PC-3 (cell line): ENCODE data around the gene BAIAP2L2. TPM values are rescaled to one million over a fixed set of nuclear protein-coding genes. Genes with fewer than 3 reads are reported as not detected.

Source experiments
- ATAC-seq: fragments of 200-7000 bp; cut with Tn5 transposase; 2 replicates; pipeline ENCODE4 v1.9.1; 2020; ENCODE audit warnings: mild to moderate bottlenecking, moderate library complexity
- BruUV-seq: library from RNA; stranded (reverse); fragments of 400-500 nt; replicated peaks from 2 replicates; lab custom pipeline; 2021; lab: Mats Ljungman, UMichigan
- CTCF ChIA-PET: fragments of 300-600 bp; sonication (Branson Sonifier 250); formaldehyde crosslinking; loops from one replicate; lab custom pipeline; 2022; ENCODE audit warnings: antibody characterized with exemption; lab: Charles Lee
- POLR2A ChIA-PET: fragments of 300-600 bp; sonication (Branson Sonifier 250); formaldehyde crosslinking; loops from one replicate; lab custom pipeline; 2022; ENCODE audit warnings: antibody characterized with exemption; ENCODE audit not compliant: unreplicated experiment; lab: Charles Lee
- DNase-seq: peaks from one replicate; pipeline ENCODE4 v3.0.0-alpha.2; 2015
- H2AFZ ChIP-seq: fragments of 300-600 bp; sonication (generic); 2 replicates; pipeline ENCODE4 v1.6.0; 2016; ENCODE audit warnings: antibody characterized with exemption, low read length
- H3F3A ChIP-seq: fragments of 300-600 bp; sonication (generic); one replicate; pipeline ENCODE4 v1.6.0; 2017; ENCODE audit warnings: antibody characterized with exemption, low read length, control low read depth, mild to moderate bottlenecking; ENCODE audit not compliant: unreplicated experiment
- H3K27ac ChIP-seq: fragments of 300-600 bp; sonication (generic); 2 replicates; pipeline ENCODE4 v1.5.1; 2016; ENCODE audit warnings: mild to moderate bottlenecking, low read length
- H3K27me3 ChIP-seq: fragments of 300-600 bp; sonication (generic); 2 replicates; pipeline ENCODE4 v1.6.1; 2016; ENCODE audit warnings: low read length, mixed read lengths
- H3K36me3 ChIP-seq: fragments of 300-600 bp; sonication (generic); 2 replicates; pipeline ENCODE4 v1.6.1; 2016; ENCODE audit warnings: low read depth, mixed run types, low read length, mixed read lengths
- H3K4me1 ChIP-seq: fragments of 300-600 bp; sonication (generic); 2 replicates; pipeline ENCODE4 v1.5.1; 2016; ENCODE audit warnings: low read length; ENCODE audit not compliant: insufficient read depth
- H3K4me2 ChIP-seq: fragments of 300-600 bp; sonication (generic); 2 replicates; pipeline ENCODE4 v1.6.0; 2016; ENCODE audit warnings: low read length
- H3K4me3 ChIP-seq: fragments of 300-600 bp; sonication (generic); 2 replicates; pipeline ENCODE4 v1.5.1; 2016; ENCODE audit warnings: mild to moderate bottlenecking, low read length, mixed read lengths
- H3K79me2 ChIP-seq: fragments of 300-600 bp; sonication (generic); 2 replicates; pipeline ENCODE4 v1.6.1; 2017; ENCODE audit warnings: low read length, mixed read lengths
- H3K9ac ChIP-seq: fragments of 300-600 bp; sonication (generic); 2 replicates; pipeline ENCODE4 v1.6.0; 2016; ENCODE audit warnings: mild to moderate bottlenecking, low read length
- H3K9me2 ChIP-seq: fragments of 300-600 bp; sonication (generic); replicated peaks from 2 replicates; pipeline ENCODE4 v1.6.1; 2016; ENCODE audit warnings: mixed run types, low read length, mixed read lengths
- H3K9me3 ChIP-seq: fragments of 300-600 bp; sonication (generic); 2 replicates; pipeline ENCODE4 v1.6.1; 2016; ENCODE audit warnings: low read length, mixed read lengths
- H4K20me1 ChIP-seq: fragments of 300-600 bp; sonication (generic); 2 replicates; pipeline ENCODE4 v1.6.1; 2016; ENCODE audit warnings: low read length, mixed read lengths
- CTCF ChIP-seq: fragments of 300-600 bp; sonication (generic); conservative IDR thresholded peaks from 2 replicates; pipeline ENCODE4 v1.5.1; 2017; ENCODE audit warnings: antibody characterized with exemption, low read depth, mild to moderate bottlenecking, low read length
- EZH2 ChIP-seq: fragments of 300-600 bp; sonication (generic); IDR thresholded peaks from one replicate; pipeline ENCODE4 v1.6.1; 2017; ENCODE audit warnings: antibody characterized with exemption, mild to moderate bottlenecking, low read length; ENCODE audit not compliant: unreplicated experiment
- EZH2phosphoT487 ChIP-seq: fragments of 300-600 bp; sonication (generic); IDR thresholded peaks from 2 replicates; pipeline ENCODE4 v1.6.1; 2018; ENCODE audit warnings: mild to moderate bottlenecking, antibody characterized with exemption, low read length, borderline replicate concordance
- intact Hi-C: fragments of 100-400 bp; cut with micrococcal nuclease; formaldehyde crosslinking; loops from 2 replicates; pipeline ENCODE4 v1.9.0; 2023
- total RNA-seq: library from RNA; depleted of rRNA; stranded (reverse); fragments of >200 nt; gene quantifications from 2 replicates; pipeline ENCODE4 v1.2.3, GENCODE V29; 2014

Gene BAIAP2L2
- total RNA-seq, 1 experiment from 2014 or later, result 0.80 TPM

GRCh38 chr22:38065539-38065938 is 44.9 kb downstream of the BAIAP2L2 start:
- no peaks in the 10 kb centered on the region for H3K4me1 ChIP-seq
- ChIA-PET CTCF (no interaction called here), POLR2A (no interaction called here)
- ATAC-seq (no peak), DNase-seq (no peak)
- no peaks in the 10 kb centered on the region for H3F3A ChIP-seq
- no peak overlapping the region for H3K9ac ChIP-seq
- no peaks in the 10 kb centered on the region for H3K9me2 ChIP-seq
- no peaks in the 10 kb centered on the region for H4K20me1 ChIP-seq
- H3K79me2 ChIP-seq, result no peaks in the 10 kb centered on the region
- peaks cover 4% of the 10 kb centered on the region; the same call in 1 of the 2 replicates for H3K36me3 ChIP-seq
- BruUV-seq, result no TSS peak
- H2AFZ ChIP-seq, result no peak overlapping the region
- TF ChIP-seq EZH2, result no peak
- no peak for TF ChIP-seq CTCF
- no peak for TF ChIP-seq EZH2phosphoT487
- intact Hi-C loops, result no loop called here
- no peaks in the 10 kb centered on the region for H3K27me3 ChIP-seq
- H3K4me3 ChIP-seq, result no peak overlapping the region
- no peaks in the 10 kb centered on the region for H3K9me3 ChIP-seq
- no peak overlapping the region for H3K4me2 ChIP-seq
- no peak overlapping the region for H3K27ac ChIP-seq

GRCh38 chr22:38062791-38063190 is 47.7 kb downstream of the BAIAP2L2 start:
- H3K9me2 ChIP-seq, result no peaks in the 10 kb centered on the region
- H3K79me2 ChIP-seq, result peaks cover 6% of the 10 kb centered on the region
- H3K27ac ChIP-seq, result no peak overlapping the region
- no TSS peak for BruUV-seq
- ATAC-seq, result no peak
- DNase-seq, result no peak
- H2AFZ ChIP-seq, result no peak overlapping the region
- no peaks in the 10 kb centered on the region for H3F3A ChIP-seq
- ChIA-PET POLR2A (no interaction called here), CTCF (no interaction called here)
- peaks cover 5% of the 10 kb centered on the region; the same call in 1 of the 2 replicates for H3K4me1 ChIP-seq
- no peaks in the 10 kb centered on the region for H4K20me1 ChIP-seq
- H3K4me2 ChIP-seq, result no peak overlapping the region
- no peaks in the 10 kb centered on the region for H3K27me3 ChIP-seq
- H3K9ac ChIP-seq, result no peak overlapping the region
- no peak overlapping the region for H3K4me3 ChIP-seq
- no peaks in the 10 kb centered on the region for H3K9me3 ChIP-seq
- TF ChIP-seq EZH2 (no peak), CTCF (no peak), EZH2phosphoT487 (no peak)
- peaks cover 4% of the 10 kb centered on the region; the same call in 1 of the 2 replicates for H3K36me3 ChIP-seq
- intact Hi-C loops, result no loop called here
